Measurements from ENCODE around the gene SLC25A47. TPM values are rescaled to one million over a fixed set of nuclear protein-coding genes. Genes with fewer than 3 reads are reported as not detected.

SLC25A47 gene
- total and polyA plus RNA-seq, 9 of the 15 experiments (the other 6 are each of a cell fraction or from before 2014, with no cell fraction given), result 0.09 to 0.23 (median 0.22) TPM; not detected in 6

GRCh38 chr14:100325231-100325632 is 2.1 kb downstream of the SLC25A47 start:
- H3K9ac ChIP-seq (ENCODE audit: insufficient read depth in 1 of 2, low read depth in 2 of 2, low read length in 2 of 2), result no peak overlapping the region
- H3K4me3 ChIP-seq, result no peak overlapping the region
- no peaks in the 10 kb centered on the region for H4K20me1 ChIP-seq (replicated peaks; ENCODE audit: control insufficient read depth, insufficient read depth, low read length)
- in situ Hi-C loops (cut with MboI), result no loop called here
- ChIA-PET POLR2A (no interaction called here), CTCF (ENCODE audit: low intra/inter-chr PET ratio) (no interaction called here)
- H3K79me2 ChIP-seq (ENCODE audit: control insufficient read depth, insufficient read depth, low read length), result no peaks in the 10 kb centered on the region
- ATAC-seq (no peak), DNase-seq (ENCODE audit: extremely low read depth in 1 of 4, low spot score in 3 of 4) (no peak), FAIRE-seq (no peak)
- H3K27ac ChIP-seq (ENCODE audit: extremely low read depth, low read depth, low read length), result no peak overlapping the region
- intact Hi-C loops (cut with micrococcal nuclease), result no loop called here
- H3K27me3 ChIP-seq (ENCODE audit: control insufficient read depth in 2 of 2, insufficient read depth in 2 of 2, low read length in 2 of 2), result peaks cover 0 to 8% of the 10 kb centered on the region in 2 experiments; a peak in 2 of 5 replicates
- WGBS (ENCODE audit: insufficient coverage, low coverage, missing lambda C conversion rate), result 10% methylated on average over 4 of the region's 17 CpGs
- peaks cover 0 to 45% of the 10 kb centered on the region in 2 experiments; a peak in 2 of 5 replicates for H3K4me1 ChIP-seq (replicated peaks in 1 of 2; ENCODE audit: control insufficient read depth in 2 of 2, insufficient read depth in 2 of 2, low read length in 2 of 2)
- H3K4me2 ChIP-seq (ENCODE audit: insufficient read depth, low read length), result no peak overlapping the region
- no peak overlapping the region for H2AFZ ChIP-seq (ENCODE audit: low read depth, low read length)
- H3K36me3 ChIP-seq (ENCODE audit: control insufficient read depth, insufficient read depth, low read length), result no peaks in the 10 kb centered on the region
- no peaks in the 10 kb centered on the region for H3K9me3 ChIP-seq (replicated peaks; ENCODE audit: control insufficient read depth, insufficient read depth, low read depth, low read length)
- BruUV-seq (replicated peaks), result no TSS peak
- no peaks in the 10 kb centered on the region for H3K9me1 ChIP-seq (ENCODE audit: control insufficient read depth, insufficient read depth, low read length)
- no peak for TF ChIP-seq ZNF512 (tag; IDR thresholded peaks at IDR 0.05)
- TF ChIP-seq ZNF444 (CRISPR knock-in tag; IDR thresholded peaks at IDR 0.05), result no peak
- no peak for TF ChIP-seq NFE2L1 (tag; IDR thresholded peaks at IDR 0.05; ENCODE audit: borderline replicate concordance, low read depth)
- TF ChIP-seq ARHGAP35 (IDR thresholded peaks at IDR 0.05; ENCODE audit: partially characterized antibody), result no peak
- TF ChIP-seq EGR1 (conservative IDR thresholded peaks at IDR 0.05), result 0 out of 2 replicates have a peak, but pooled peaks have one; percentile 30
- no peak for TF ChIP-seq PATZ1 (CRISPR knock-in tag; IDR thresholded peaks at IDR 0.05; ENCODE audit: borderline replicate concordance)
- no peak for TF ChIP-seq MAZ (CRISPR knock-in tag; conservative IDR thresholded peaks at IDR 0.05 in 1 of 2, IDR thresholded peaks at IDR 0.05 in 1 of 2)

Measured in K562 (cell line).